ENCODE measurements around the gene MYRF.
A peak's percentile ranks its signal among the peaks of the same experiment; 100 is the strongest.

MYRF gene

DNA sequence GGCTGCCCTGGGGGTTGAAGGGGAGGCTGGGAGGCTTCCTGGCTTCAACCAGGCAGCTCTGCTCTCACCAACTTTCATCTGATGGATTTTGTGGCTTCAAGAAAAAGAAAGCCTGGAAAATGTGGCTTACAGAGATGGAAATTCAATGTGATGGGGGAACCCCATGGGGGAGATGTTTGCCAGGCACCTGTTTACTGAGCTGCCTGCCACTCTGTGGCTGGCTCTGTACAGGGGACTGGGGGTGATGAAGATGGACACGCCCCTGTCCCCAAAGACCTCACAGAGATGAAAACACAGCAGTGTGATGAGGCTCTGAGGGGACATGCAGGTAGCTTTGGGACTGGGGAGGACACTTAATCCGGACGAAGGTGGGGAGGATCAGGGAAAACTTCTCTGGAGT, 29.9 kb downstream of the MYRF start:
- TF ChIP-seq, protein P1, sequence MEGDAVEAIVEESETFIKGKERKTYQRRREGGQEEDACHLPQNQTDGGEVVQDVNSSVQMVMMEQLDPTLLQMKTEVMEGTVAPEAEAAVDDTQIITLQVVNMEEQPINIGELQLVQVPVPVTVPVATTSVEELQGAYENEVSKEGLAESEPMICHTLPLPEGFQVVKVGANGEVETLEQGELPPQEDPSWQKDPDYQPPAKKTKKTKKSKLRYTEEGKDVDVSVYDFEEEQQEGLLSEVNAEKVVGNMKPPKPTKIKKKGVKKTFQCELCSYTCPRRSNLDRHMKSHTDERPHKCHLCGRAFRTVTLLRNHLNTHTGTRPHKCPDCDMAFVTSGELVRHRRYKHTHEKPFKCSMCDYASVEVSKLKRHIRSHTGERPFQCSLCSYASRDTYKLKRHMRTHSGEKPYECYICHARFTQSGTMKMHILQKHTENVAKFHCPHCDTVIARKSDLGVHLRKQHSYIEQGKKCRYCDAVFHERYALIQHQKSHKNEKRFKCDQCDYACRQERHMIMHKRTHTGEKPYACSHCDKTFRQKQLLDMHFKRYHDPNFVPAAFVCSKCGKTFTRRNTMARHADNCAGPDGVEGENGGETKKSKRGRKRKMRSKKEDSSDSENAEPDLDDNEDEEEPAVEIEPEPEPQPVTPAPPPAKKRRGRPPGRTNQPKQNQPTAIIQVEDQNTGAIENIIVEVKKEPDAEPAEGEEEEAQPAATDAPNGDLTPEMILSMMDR (IDR thresholded peaks at IDR 0.05; ENCODE audit: low read depth, low read length), result no peak
- no peak for DNase-seq (ENCODE audit: extremely low read depth, low read depth)

DNA sequence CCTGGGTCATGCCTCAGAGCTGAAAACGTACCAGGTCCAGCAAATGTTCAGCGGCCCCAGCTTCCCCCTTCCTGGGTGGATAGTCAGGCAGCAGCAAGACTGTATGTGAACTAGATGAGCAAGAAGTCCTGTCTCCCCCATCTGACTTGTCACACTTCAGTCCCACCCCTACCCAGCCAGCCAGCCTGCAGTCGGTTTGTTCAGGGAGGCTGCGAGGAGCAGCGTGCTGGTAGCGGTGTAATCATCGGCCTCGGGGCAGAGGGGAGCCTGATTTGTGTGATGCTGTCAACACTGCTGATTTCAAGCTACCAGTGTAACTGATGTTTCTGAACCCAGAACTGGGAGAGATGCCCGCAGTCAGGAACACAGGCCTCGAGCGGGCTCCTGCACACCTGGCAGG, 30.4 kb downstream of the MYRF start:
- no peak for DNase-seq (ENCODE audit: extremely low read depth, low read depth)
- TF ChIP-seq, protein P1 (IDR thresholded peaks at IDR 0.05; ENCODE audit: low read depth, low read length), result no peak

DNA sequence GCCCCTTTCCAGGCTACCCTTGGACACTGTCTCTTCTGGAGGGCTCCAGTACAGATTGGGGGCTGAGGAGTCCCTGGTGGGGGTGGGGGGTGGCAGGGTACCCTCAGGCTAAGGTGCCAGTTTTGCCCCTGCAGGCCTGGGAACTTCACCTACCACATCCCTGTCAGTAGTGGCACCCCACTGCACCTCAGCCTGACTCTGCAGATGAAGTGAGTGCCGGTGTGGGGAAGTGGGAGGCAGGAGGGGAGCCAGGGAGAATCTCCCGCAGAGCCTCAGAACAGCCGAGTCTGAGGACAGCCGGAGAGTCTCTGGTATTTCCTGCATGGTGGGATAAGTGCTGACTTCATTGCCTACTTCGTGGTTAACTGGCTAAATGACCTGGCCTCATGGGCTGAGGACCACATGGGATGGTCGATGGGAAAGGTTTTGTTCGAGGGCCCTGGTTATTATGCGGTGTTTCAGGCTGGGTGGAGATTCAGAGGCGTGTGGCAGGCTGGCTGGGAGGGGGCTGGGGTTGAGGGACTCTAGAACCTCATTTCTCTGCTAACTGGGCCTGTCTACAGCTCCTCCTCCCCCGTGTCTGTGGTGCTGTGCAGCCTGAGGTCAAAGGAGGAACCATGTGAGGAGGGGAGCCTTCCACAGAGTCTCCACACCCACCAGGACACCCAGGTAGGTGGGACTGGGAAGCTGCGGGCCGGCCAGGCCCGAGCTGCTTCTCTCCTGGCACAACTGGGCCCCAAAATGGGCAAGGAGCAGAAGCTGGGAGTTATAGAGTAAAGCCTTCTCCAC, 31.5 kb downstream of the MYRF start:
- TF ChIP-seq, protein P1 (IDR thresholded peaks at IDR 0.05; ENCODE audit: low read depth, low read length), result no peak
- DNase-seq (ENCODE audit: extremely low read depth, low read depth), result no peak

DNA sequence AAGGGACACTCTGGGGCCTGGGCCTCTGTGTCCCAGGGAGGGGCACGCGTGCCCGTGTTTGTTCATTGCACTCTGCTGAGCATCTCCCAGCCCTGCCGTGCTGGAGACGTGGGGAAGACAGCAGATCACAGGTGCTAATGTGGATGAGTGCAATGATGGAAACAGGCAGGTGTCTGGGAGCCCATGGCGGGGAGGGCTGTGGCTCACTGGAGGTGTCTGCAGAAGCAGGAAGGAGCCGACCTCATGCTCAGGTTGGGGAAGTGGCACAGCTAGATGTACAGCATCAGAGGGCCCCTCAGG, 32.0 kb downstream of the MYRF start:
- DNase-seq (ENCODE audit: extremely low read depth, low read depth), result no peak
- TF ChIP-seq, protein P1 (IDR thresholded peaks at IDR 0.05; ENCODE audit: low read depth, low read length), result no peak

DNA sequence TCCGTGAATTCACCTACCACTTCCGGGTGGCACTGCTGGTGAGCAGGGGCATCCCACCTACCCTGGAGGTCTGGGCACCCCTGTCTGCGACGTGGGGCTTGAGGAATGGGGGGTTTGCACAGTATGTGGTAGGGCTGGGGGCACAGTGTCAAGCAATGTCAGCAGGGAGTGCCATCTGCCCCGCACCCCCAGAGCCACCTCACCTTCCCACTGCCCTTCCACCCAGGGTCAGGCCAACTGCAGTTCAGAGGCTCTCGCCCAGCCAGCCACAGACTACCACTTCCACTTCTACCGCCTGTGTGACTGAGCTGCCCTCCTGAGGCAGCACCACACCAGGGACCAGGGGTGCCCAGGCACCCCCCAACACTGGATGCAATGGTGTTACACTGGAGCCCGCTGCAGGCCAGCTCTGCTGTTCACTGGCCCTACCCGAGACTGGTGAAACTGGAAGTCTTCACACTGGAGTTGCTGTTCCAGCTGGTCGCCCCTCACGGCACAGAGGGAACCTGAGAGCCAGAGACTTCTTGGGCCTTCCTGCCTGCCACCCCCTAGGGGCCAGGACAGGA, 33.5 kb downstream of the MYRF start:
- no peak for DNase-seq (ENCODE audit: extremely low read depth, low read depth)
- TF ChIP-seq, protein P1 (IDR thresholded peaks at IDR 0.05; ENCODE audit: low read depth, low read length), result no peak

DNA sequence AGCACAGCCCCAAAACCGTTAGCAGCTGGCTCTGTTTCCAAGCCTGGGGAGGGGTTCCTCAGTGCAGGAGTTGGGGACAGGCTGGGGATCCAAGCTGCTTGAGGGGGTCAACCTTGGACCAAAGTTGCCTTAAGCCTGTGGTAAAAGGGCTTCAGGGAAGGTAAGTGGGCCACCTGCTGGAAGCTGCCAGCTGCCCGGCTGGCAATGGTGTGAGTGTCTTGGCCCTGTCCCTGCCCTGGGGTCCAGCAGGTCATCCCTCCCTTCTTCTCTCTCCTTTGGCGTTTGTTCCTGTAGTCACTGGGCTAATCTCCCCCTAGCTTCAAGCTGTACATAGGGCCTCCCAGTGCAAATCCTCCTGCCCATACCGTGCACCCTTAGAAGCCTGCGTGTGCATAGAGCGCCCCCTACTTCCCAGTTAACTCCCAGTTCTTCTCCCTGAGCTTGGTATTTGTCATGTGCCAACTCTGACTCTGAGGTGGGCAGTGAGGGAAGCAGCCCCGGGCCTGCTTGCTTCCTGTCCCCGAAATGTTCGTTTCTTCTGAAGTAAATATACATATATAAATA, 35.6 kb downstream of the MYRF start:
- no peak for DNase-seq (ENCODE audit: extremely low read depth, low read depth)
- TF ChIP-seq, protein P1 (IDR thresholded peaks at IDR 0.05; ENCODE audit: low read depth, low read length), result peak; percentile 31

DNA sequence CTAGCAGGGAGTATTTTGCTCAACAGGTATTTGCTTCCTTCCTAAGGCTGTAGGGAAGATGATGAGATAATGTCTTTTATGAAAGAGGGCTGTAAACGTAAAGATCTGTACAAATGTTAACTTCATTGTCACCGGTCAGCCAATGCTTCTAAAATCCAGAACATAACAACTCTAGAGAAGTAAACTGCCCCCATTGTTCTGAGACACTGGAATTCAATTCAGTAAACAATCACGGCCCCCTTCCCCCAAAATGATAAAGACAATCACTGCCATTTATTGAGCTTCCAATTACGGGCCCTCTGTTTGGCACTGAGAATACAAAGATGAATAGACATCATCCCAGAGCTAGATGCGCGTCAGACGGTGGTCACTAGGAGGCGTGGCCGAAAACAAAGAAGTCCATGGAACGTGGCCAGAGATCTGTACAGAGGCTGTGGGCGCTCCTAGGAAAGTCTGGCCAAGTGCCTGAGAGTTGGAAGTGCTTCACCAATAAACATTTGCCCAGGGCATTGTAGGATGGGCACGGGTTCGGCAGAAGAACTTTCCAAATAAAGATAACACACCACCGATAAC, 39.4 kb downstream of the MYRF start:
- DNase-seq (ENCODE audit: extremely low read depth, low read depth), result peak; percentile 75
- TF ChIP-seq, protein P1 (IDR thresholded peaks at IDR 0.05; ENCODE audit: low read depth, low read length), result no peak

Measured in AG09319 (cell line).